Esophagus (tissue), 2 donors: Measurements from ENCODE around the gene GXYLT2. TPM values are rescaled to one million over a fixed set of nuclear protein-coding genes. Genes with fewer than 3 reads are reported as not detected.
"Not testable (repeated sequence)": the region's sequence is repeated elsewhere in the genome, so short reads cannot be mapped to it uniquely, and the experiment has no call there.

Source experiments
- H3K27ac ChIP-seq, 2 donors: one replicate each; pipeline ENCODE4 v1.5.1; 2013; ENCODE audit warnings: low read depth in 2 of 2, mild to moderate bottlenecking in 2 of 2, inconsistent platforms in 1 of 2, low read length in 1 of 2, moderate library complexity in 1 of 2
- H3K27me3 ChIP-seq, 2 donors: one replicate each; pipeline ENCODE4 v1.6.1; 2013; ENCODE audit warnings: low read length in 2 of 2, control low read depth in 1 of 2, mild to moderate bottlenecking in 1 of 2; ENCODE audit not compliant: insufficient read depth in 2 of 2, control insufficient read depth in 1 of 2
- H3K36me3 ChIP-seq, 2 donors: one replicate each; pipeline ENCODE4 v1.6.1; 2013; ENCODE audit warnings: low read length in 1 of 2; ENCODE audit not compliant: control insufficient read depth in 2 of 2, insufficient read depth in 2 of 2
- H3K4me1 ChIP-seq, 2 donors: one replicate each; pipeline ENCODE4 v1.6.1; 2013; ENCODE audit warnings: low read length in 1 of 2; ENCODE audit not compliant: control insufficient read depth in 2 of 2, insufficient read depth in 2 of 2
- H3K4me3 ChIP-seq, 2 donors: one replicate each; pipeline ENCODE4 v1.5.1; 2013; ENCODE audit warnings: low read length in 2 of 2, mild to moderate bottlenecking in 2 of 2, low read depth in 1 of 2, moderate library complexity in 1 of 2
- H3K9me3 ChIP-seq, 2 donors: one replicate each; pipeline ENCODE4 v1.6.1; 2013; ENCODE audit warnings: mild to moderate bottlenecking in 2 of 2, low read depth in 1 of 2, low read length in 1 of 2, moderate library complexity in 1 of 2; ENCODE audit not compliant: control insufficient read depth in 2 of 2, insufficient read depth in 1 of 2
- WGBS, 2 donors: extraction: QIAGEN DNeasy Blood & Tissue Kit; methylation state at CpG; one replicate each; pipeline ENCODE4 v1.1.7; 2013; 5-methylcytosine and 5-hydroxymethylcytosine counted together
- polyA plus RNA-seq, 2 donors: library from polyadenylated mRNA; stranded (reverse); fragments of 200-250 nt; gene quantifications; one replicate each; pipeline ENCODE4 v1.2.3, GENCODE V29; 2013
- donor health status: healthy with polysubstance abuse.
- donor health status: Bipolar disorder and iron deficiency.

Gene GXYLT2
- polyA plus RNA-seq, 2 donors = 0.24 to 0.37 TPM

DNA sequence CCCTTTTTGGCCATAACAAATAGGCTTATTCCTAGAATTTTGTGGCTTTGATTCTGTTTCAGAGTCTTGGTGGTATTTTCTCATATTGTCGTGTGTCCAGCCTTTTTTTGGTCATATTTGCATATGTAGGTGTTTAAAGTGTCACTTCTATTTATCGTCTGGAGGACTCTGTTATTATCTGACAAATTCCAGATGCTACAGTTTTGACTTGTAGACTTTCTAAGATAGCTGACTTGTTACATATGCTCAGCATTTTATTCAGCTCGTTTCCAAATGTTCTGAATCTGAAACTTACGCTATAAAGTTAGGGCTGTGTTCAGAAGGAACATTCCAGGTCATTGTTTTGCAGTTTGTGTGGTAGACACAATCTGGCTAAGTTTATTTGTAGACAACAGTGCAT lies 110.6 kb downstream of the GXYLT2 start:
- Histone ChIP-seq H3K36me3 (peaks cover 0 to 4% of the 10 kb centered on the region in 2 donors), H3K27ac (no peak overlapping the region), H3K4me3 (peak overlapping the region in 1 of 2 donors; percentile 95), H3K9me3 (no peaks in the 10 kb centered on the region), H3K4me1 (no peaks in the 10 kb centered on the region), H3K27me3 (no peaks in the 10 kb centered on the region)
- 16 to 18% methylated on average over 4 of the region's 4 CpGs for WGBS, 2 donors

GRCh38 chr3:72999951-73000350 lies 112.1 kb downstream of the GXYLT2 start:
- no peak overlapping the region for H3K4me3 ChIP-seq
- WGBS, 2 donors = 41 to 47% methylated on average over 2 of the region's 2 CpGs
- peaks cover 0 to 4% of the 10 kb centered on the region in 2 donors for H3K36me3 ChIP-seq
- H3K27me3 ChIP-seq = no peaks in the 10 kb centered on the region
- H3K9me3 ChIP-seq = no peaks in the 10 kb centered on the region
- H3K27ac ChIP-seq = no peak overlapping the region
- H3K4me1 ChIP-seq = no peaks in the 10 kb centered on the region

GRCh38 chr3:73003050-73003449 lies 115.2 kb downstream of the GXYLT2 start:
- H3K9me3 ChIP-seq, H3K4me1 ChIP-seq, H3K27ac ChIP-seq, H3K27me3 ChIP-seq, H3K36me3 ChIP-seq, H3K4me3 ChIP-seq: not testable (repeated sequence)
- 82 to 93% methylated on average over 8 of the region's 8 CpGs for WGBS, 2 donors

- no peaks in the 10 kb centered on the region for H3K4me1 ChIP-seq
- H3K27me3 ChIP-seq = no peaks in the 10 kb centered on the region
- H3K27ac ChIP-seq = no peak overlapping the region
- WGBS, 2 donors = 83 to 85% methylated on average over 4 of the region's 4 CpGs
- no peaks in the 10 kb centered on the region for H3K9me3 ChIP-seq
- H3K4me3 ChIP-seq = no peak overlapping the region
- H3K36me3 ChIP-seq = peaks cover 3 to 5% of the 10 kb centered on the region in 2 donors
Measured at GRCh38 chr3:73004316-73004715, 116.5 kb downstream of the GXYLT2 start.

GRCh38 chr3:73007992-73008712 lies 120.3 kb downstream of the GXYLT2 start:
- H3K9me3 ChIP-seq = no peaks in the 10 kb centered on the region
- H3K4me3 ChIP-seq = no peak overlapping the region
- WGBS, 2 donors = 50 to 61% methylated on average over 6 of the region's 6 CpGs
- no peaks in the 10 kb centered on the region for H3K4me1 ChIP-seq
- H3K36me3 ChIP-seq = peaks cover 2 to 3% of the 10 kb centered on the region in 2 donors
- H3K27me3 ChIP-seq = no peaks in the 10 kb centered on the region
- H3K27ac ChIP-seq = no peak overlapping the region

DNA sequence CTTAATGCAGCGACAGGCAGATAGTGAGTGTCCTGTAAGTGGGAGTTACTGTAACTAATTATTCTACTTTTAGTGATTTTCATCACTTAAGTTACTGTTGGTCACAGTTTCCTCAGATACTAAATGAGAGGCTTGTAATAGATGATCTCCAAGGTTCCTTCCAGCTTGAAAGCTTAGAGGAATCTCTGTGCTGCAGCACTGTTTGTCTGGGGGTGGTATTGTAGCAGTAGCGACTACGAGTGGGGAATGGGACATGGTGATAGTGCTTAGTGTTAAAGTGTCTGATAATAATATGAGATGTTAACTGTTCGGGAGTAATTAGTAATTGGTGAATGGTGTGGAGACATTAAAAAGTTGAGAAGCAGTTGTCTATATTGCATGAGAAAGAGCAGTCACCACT lies 121.2 kb downstream of the GXYLT2 start:
- WGBS, 2 donors = 79 to 87% methylated on average over 4 of the region's 4 CpGs
- H3K4me1 ChIP-seq = no peaks in the 10 kb centered on the region

GRCh38 chr3:73009750-73010149 lies 121.9 kb downstream of the GXYLT2 start:
- no peaks in the 10 kb centered on the region for H3K4me1 ChIP-seq
- H3K27ac ChIP-seq = no peak overlapping the region
- H3K4me3 ChIP-seq = no peak overlapping the region
- no peaks in the 10 kb centered on the region for H3K27me3 ChIP-seq
- 62 to 64% methylated on average over 3 of the region's 3 CpGs for WGBS, 2 donors
- H3K9me3 ChIP-seq = no peaks in the 10 kb centered on the region
- peaks cover 2 to 3% of the 10 kb centered on the region in 2 donors for H3K36me3 ChIP-seq

More for the DNA sequence above, 121.2 kb downstream of the GXYLT2 start:
- H3K36me3 ChIP-seq = peaks cover 2 to 3% of the 10 kb centered on the region in 2 donors
- H3K27ac ChIP-seq = no peak overlapping the region
- H3K9me3 ChIP-seq = no peaks in the 10 kb centered on the region
- no peak overlapping the region for H3K4me3 ChIP-seq
- no peaks in the 10 kb centered on the region for H3K27me3 ChIP-seq

- Histone ChIP-seq H3K9me3 (no peaks in the 10 kb centered on the region), H3K4me1 (no peaks in the 10 kb centered on the region), H3K36me3 (peaks cover 2 to 3% of the 10 kb centered on the region in 2 donors), H3K27me3 (no peaks in the 10 kb centered on the region), H3K27ac (no peak overlapping the region), H3K4me3 (no peak overlapping the region)
- WGBS, 2 donors = 88 to 94% methylated on average over 6 of the region's 6 CpGs
Measured at GRCh38 chr3:73010158-73010557, 122.3 kb downstream of the GXYLT2 start.

- H3K27ac ChIP-seq = no peak overlapping the region
- no peaks in the 10 kb centered on the region for H3K27me3 ChIP-seq
- H3K4me3 ChIP-seq = no peak overlapping the region
- no peaks in the 10 kb centered on the region for H3K9me3 ChIP-seq
- WGBS, 2 donors = 89 to 93% methylated on average over 4 of the region's 4 CpGs
- no peaks in the 10 kb centered on the region for H3K36me3 ChIP-seq
- H3K4me1 ChIP-seq = no peaks in the 10 kb centered on the region
Measured at GRCh38 chr3:73018298-73018697, 130.5 kb downstream of the GXYLT2 start.

DNA sequence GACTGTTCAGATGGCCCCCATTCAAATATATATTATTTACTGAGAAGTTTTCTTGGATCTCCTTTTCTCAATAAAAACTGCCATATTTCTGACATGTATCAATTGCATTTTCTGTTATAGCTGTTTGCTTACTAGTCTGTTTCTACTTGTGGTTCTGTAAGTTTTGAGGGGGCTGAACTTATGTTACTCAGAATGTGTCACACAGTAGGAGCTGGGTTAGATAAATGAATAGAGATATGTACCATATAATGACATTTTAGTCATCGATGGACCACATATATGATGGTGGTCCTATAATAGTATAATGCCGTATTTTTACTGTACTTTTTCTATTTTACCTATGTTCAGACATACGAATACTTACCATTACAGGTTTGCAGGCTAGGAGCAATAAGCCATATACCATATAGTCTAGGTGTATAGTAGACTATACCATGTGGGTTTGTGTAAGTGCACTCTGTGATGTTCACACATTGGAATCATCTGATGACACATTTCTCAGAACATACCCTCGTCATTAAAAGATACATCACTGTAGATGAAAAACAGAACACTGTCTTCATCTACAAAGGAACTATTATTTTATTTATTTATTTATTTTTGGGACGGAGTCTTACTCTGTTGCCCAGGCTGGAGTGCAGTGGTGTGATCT lies 131.1 kb downstream of the GXYLT2 start:
- H3K9me3 ChIP-seq = no peaks in the 10 kb centered on the region
- H3K4me1 ChIP-seq = no peaks in the 10 kb centered on the region
- 72 to 86% methylated on average over 5 of the region's 5 CpGs for WGBS, 2 donors
- no peak overlapping the region for H3K27ac ChIP-seq
- no peak overlapping the region for H3K4me3 ChIP-seq
- H3K36me3 ChIP-seq = no peaks in the 10 kb centered on the region
- H3K27me3 ChIP-seq = no peaks in the 10 kb centered on the region
